MG63 (cell line): ENCODE results near the gene WBP1L. TPM values are rescaled to one million over a fixed set of nuclear protein-coding genes. Genes with fewer than 3 reads are reported as not detected.
A peak's percentile ranks its signal among the peaks of the same experiment; 100 is the strongest.
"Not testable (repeated sequence)": the region's sequence is repeated elsewhere in the genome, so short reads cannot be mapped to it uniquely, and the experiment has no call there.

Experiments
- DNase-seq: peaks from one replicate; pipeline ENCODE4 v3.0.0-alpha.2; 2020
- H3K27me3 ChIP-seq: fragments of 250-450 bp; sonication (Bioruptor Pico); 2 replicates; pipeline ENCODE4 v1.5.1; 2020; ENCODE audit warnings: mild to moderate bottlenecking, moderate library complexity
- H3K36me3 ChIP-seq: fragments of 250-450 bp; sonication (Bioruptor Pico); 2 replicates; pipeline ENCODE4 v1.5.1; 2020; ENCODE audit warnings: mild to moderate bottlenecking, moderate library complexity
- H3K4me3 ChIP-seq: fragments of 250-450 bp; sonication (Bioruptor Pico); 2 replicates; pipeline ENCODE4 v1.5.1; 2020; ENCODE audit warnings: mild to moderate bottlenecking, moderate library complexity
- H3K9me3 ChIP-seq: fragments of 250-450 bp; sonication (Bioruptor Pico); 2 replicates; pipeline ENCODE4 v1.5.1; 2020; ENCODE audit warnings: mild to moderate bottlenecking, moderate library complexity
- total RNA-seq: library from RNA; depleted of rRNA; stranded (reverse); fragments of >200 nt; shearing (Covaris generic); gene quantifications from 2 replicates; pipeline ENCODE4 v1.2.3, GENCODE V29; 2014; ENCODE audit warnings: low replicate concordance

The WBP1L gene
- total RNA-seq, 1 experiment from 2014 or later: 10.9 TPM

DNA sequence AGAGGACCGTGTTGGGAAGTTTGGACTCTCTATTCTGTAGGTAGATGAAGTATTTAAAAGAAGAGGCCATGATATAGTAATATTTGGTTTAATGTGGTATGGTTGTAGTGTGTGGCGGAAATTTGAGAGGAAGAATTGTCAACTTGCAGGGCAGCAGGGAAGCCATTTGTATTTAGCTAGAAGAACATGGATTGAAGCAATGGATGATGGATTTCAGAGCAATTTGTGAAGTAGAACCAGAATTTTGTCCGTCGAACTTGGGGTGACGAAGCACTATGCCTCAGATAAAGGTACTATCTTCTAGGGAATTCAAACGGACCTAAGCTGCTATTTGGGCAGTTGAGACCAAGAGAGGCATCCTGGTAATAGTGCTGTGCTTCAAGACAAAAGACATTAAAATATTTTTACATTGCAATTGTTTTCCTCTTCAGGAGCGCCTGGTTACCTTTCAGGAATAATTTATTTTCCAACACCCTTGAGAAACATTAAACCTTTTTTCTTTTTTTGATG lies 615 bp upstream of the WBP1L start:
- Histone ChIP-seq H3K27me3 (no peaks in the 10 kb centered on the region), H3K4me3 (peak overlapping the region; percentile 13; the same call in 1 of the 2 replicates), H3K9me3 (no peaks in the 10 kb centered on the region), H3K36me3 (no peaks in the 10 kb centered on the region)
- no peak for DNase-seq

DNA sequence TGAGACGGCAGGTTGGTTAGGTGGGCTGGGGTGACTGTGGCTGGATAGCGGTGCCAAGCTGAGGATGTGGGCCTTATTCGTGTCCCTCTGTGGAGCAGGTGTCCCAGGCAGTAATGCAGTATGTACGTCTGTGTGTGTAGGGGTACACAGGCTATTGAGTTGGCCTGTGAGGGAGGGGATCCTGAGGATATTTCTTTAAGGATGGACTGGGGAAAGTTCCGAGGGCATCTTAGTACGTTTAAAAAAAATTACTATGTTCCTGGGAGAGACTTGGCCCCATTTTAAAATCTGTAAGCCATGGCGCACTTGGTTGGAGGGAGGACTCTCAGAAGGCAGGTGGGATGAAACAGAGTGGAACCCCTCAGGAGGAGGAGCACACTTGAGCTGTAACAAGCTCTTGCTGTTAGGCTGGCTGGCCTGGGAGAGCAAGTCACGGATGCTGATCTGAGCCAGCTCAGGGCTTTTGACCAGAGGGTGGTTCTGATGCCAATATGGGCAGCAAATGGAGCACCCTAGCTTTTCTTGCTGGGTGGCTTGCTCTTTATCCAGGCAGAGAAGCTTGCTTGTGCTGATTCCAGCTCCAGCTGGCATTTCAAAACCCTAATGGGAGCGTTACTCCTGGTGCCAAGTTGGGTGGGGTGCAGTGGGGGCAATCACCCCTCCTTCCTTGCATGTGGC lies 765 bp downstream of the WBP1L start:
- Histone ChIP-seq H3K4me3 (peak overlapping the region; percentile 83), H3K27me3 (no peaks in the 10 kb centered on the region), H3K9me3 (no peaks in the 10 kb centered on the region), H3K36me3 (no peaks in the 10 kb centered on the region)
- peak; percentile 28 for DNase-seq

DNA sequence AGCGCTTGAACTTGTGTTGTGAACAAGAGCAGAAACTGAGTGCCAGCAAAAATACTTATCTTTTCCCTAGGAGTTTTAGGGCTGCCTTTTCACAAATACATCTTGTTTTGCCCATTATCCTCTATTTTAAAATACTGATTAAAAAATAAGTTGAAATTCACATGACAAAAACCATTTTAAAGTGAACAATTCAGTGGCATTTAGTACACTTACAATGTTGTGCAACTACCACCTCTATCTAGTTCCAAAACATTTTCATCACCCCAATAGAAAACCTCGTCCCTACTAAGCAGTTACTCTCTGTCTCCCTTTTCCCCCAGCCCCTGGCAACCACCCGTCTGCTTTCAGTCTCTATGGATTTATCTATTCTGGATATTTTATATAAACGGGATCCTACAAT lies 1.4 kb downstream of the WBP1L start:
- no peaks in the 10 kb centered on the region for H3K36me3 ChIP-seq
- no peaks in the 10 kb centered on the region for H3K9me3 ChIP-seq
- no peaks in the 10 kb centered on the region for H3K27me3 ChIP-seq
- H3K4me3 ChIP-seq: peak overlapping the region; percentile 83
- no peak for DNase-seq

DNA sequence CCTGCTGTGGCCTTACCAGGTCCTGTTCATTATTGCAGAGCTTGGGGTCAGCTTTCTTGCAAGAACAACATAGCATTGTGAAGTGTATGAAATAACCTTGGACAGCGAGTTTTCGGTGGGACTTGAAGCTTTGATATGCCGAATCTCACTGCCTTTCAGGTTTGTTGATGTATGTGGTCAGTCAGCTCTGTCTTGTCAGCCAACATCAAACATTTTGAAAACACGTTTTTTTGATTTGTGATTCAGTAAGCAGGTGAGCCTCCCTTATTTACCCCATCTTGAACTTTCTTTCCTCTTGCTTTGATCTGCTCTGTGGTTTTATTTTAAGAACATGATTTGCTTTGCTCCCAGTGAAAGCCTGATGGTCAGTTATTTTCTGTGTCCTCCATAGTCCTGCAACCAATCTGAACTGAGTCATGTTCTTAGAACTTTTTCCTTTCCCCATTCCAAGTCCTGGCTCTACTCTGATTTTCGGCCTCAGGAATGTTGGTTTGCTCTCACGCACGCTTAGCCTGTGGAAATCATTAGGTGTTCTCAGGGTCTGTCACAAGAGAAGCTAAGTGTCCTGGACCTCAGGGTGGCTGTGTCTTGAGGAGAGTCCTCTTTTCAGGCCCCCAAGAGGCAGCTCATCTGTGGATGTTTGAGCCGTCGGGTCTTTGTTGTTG lies 8.7 kb downstream of the WBP1L start:
- Histone ChIP-seq H3K36me3 (peaks cover 2% of the 10 kb centered on the region; the same call in 1 of the 2 replicates), H3K4me3 (no peak overlapping the region), H3K27me3 (no peaks in the 10 kb centered on the region), H3K9me3 (no peaks in the 10 kb centered on the region)
- no peak for DNase-seq

DNA sequence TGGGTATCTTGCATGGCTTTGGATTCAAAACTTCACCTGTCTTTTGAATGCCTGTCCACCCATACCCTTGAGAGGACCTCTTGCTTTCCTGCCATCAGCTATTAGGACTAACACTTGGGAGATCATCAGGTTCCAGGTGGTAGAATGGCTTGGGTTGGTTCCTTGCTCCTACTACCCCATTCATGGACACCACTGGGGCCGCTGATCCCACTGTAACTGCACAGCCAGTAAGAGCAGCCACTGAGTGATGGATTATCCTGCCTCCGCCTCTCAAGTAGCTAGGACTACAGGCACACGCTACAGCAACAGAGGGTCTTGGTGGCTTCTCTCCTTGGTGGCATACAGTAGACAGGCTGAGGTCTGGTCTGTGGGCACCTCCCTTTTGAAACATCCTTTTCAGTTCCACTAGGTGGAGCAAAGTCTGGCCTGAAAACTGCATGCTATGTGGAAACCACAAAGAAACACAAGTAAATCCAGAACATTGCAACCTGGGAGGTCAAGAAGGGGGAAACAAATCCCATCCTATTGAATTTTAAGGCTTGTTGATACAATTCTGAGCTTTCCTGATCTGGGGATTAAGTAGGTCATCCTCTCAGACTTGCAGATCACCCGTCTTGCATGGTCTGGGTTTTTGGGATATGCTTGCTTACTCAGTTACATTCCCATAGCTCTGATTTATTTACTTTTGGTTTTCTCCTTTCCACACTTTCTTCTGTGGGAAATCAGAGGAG lies 9.4 kb downstream of the WBP1L start:
- no peaks in the 10 kb centered on the region for H3K27me3 ChIP-seq
- peaks cover 2% of the 10 kb centered on the region; the same call in 1 of the 2 replicates for H3K36me3 ChIP-seq
- H3K4me3 ChIP-seq: no peak overlapping the region
- DNase-seq: peak; percentile 7
- H3K9me3 ChIP-seq: no peaks in the 10 kb centered on the region

DNA sequence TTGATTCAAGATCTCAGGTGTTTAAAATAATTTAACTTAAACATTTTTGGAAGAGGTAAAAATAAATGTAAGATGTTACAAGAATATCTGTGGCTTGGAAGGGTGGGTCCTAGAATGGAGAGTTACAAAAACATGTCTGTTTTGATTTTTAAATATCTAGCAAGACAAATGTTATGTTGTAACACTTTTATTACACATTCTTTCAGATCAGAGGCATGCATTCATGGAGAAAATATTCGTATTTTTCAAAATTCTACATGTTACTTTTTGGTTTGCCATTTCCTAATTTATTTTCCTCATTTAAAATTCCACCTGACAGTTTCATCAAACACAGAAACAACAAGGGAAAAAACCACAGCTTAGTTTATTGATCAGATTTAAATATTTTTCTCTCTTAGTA lies 10.0 kb downstream of the WBP1L start:
- H3K4me3 ChIP-seq: no peak overlapping the region
- H3K9me3 ChIP-seq: no peaks in the 10 kb centered on the region
- H3K27me3 ChIP-seq: no peaks in the 10 kb centered on the region
- DNase-seq: no peak
- peaks cover 2% of the 10 kb centered on the region; the same call in 1 of the 2 replicates for H3K36me3 ChIP-seq

DNA sequence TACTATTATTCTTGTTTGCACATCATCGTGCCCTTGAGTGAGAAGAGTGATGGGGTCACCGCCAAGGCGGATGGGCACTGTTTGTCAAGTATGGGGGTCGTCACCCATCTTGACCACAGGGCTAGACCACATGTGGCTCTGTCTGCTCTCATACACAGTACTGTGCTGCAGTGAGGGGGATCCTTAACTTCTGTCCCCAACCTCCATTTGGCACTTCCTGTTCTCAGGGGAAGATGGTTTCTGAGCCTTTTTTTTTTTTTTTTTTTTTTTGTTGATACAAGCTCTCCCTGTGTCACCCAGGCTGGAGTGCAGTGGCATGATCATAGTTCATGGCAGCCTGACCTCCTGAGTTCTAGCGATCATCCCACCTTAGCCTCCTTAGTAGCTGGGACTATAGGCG lies 13.6 kb downstream of the WBP1L start:
- no peak for DNase-seq
- Histone ChIP-seq H3K4me3 (no peak overlapping the region), H3K9me3 (no peaks in the 10 kb centered on the region), H3K36me3 (peaks cover 7% of the 10 kb centered on the region), H3K27me3 (no peaks in the 10 kb centered on the region)

DNA sequence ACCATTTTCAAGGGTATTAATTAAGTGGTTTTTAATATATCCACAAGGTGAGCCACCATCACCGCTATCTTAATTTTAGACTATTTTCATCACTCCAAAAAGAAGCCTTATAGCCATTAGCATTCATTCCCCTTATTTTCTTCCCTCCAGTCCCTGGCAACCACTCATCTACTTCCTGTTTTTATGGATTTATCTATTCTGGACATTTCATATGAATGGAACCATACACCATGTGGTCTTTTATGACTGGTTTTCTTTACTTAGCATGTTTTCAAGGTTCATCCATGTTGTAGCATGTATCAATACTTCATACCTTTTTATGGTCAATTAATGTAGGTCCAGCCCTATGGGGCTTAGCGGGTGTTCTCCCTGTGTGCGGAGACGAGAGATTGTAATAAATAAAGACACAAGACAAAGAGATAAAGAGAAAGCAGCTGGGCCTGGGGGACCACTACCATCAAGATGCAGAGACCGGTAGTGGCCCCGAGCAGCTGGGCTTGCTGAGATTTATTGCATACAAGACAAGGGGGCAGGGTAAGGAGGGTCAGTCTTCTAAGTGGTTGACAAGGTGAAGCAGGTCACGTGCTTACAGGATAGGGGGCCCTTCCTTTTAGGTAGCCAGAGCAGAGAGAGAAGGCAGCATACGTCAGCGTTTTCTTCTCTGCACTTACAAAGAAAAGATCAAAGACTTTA lies 14.6 kb downstream of the WBP1L start:
- H3K27me3 ChIP-seq: no peaks in the 10 kb centered on the region
- no peaks in the 10 kb centered on the region for H3K9me3 ChIP-seq
- no peak overlapping the region for H3K4me3 ChIP-seq
- peaks cover 7% of the 10 kb centered on the region for H3K36me3 ChIP-seq
- no peak for DNase-seq

DNA sequence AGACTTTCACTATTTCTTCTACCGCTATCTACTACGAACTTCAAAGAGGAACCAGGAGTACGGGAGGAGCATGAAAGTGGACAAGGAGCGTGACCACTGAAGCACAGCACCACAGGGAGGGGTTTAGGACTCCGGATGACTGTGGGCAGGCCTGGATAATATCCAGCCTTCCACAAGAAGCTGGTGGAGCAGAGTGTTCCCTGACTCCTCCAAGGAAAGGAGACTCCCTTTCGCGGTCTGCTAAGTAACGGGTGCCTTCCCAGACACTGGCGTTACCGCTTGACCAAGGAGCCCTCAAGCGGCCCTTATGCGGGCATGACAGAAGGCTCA lies 15.2 kb downstream of the WBP1L start:
- not testable (repeated sequence) for H3K4me3 ChIP-seq, H3K9me3 ChIP-seq, H3K36me3 ChIP-seq, H3K27me3 ChIP-seq, DNase-seq

DNA sequence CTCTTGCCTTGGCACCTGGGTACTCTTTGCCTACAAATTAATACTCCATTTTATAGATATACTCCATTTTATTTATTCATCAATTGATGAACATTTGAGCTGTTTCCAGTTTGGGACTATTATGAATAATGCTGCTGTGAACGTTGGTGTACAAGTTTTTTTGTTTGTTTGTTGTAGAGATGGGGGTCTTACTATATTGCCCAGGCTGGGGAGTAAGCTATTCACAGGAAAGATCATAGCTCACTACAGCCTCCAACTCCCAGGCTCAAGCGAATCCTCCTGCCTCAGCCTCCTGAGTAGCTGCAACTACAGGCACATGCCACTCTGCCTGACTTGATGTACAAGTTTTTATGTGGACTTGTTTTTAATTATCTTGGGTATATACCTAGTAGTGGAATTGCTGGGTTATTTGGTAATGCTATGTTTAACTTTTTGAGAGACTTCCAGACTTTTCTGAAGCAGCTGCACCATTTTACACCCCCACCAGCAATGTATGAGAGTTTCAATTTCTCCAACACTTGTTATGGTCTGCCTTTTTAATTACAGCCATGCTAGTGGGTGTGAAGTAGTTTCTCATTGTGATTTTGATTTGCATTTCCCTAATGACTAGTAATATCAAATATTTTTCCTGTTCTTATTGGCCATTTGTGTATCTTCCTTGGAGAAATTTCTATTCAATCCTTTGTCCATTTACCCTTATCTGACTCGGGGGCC lies 15.9 kb downstream of the WBP1L start:
- no peaks in the 10 kb centered on the region for H3K27me3 ChIP-seq
- peaks cover 7% of the 10 kb centered on the region for H3K36me3 ChIP-seq
- H3K4me3 ChIP-seq: no peak overlapping the region
- DNase-seq: no peak
- H3K9me3 ChIP-seq: no peaks in the 10 kb centered on the region

DNA sequence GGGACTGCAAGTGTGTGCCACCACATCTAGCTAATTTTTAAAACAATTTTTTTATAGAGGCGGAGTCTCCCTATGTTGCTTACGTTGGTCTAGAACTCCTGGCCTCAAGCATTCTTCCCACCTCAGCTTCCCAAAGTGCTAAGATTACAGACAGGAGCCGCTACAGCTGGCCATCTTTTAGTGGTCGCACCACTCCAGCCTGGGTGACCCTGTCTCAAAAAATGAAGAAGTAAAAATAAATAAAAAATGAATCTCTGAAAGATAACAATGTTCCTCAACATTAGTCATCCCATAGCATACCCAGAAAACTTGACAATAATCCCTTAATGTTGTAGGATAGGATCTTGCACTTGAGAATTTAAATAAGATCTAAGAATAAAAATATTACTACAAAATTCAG lies 18.2 kb downstream of the WBP1L start:
- H3K4me3 ChIP-seq: no peak overlapping the region
- no peak for DNase-seq
- H3K36me3 ChIP-seq: peaks cover 5% of the 10 kb centered on the region
- H3K9me3 ChIP-seq: no peaks in the 10 kb centered on the region
- no peaks in the 10 kb centered on the region for H3K27me3 ChIP-seq

DNA sequence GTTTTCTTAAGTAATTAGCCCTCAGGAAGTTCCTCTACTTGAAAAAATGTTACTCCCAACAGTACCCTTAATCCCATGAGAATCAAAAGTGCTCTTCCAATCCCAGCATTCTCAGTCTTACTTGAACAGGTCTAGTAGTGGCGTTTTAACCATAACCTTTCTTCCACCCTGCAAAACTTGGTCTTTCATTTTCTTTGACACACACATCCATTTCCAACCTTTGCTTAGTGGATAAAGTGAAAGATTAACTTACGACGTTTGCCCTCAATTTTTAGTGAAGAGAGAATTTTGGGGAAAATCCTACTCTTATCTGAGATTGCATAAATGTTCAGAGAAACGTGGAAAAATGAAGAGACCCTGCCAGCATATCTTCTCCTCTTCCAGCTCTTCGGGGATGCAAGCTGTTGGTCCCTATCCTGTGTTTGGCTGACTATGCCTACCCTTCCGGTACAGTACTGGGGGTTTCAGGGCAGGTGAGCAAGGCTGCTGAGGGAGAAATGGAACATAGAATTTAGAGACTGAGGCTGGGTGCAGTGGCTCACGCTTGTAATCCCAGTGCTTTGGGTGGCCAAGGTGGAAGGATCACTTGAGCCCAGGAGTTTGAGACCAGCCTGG lies 18.8 kb downstream of the WBP1L start:
- H3K4me3 ChIP-seq: no peak overlapping the region
- no peaks in the 10 kb centered on the region for H3K9me3 ChIP-seq
- no peak for DNase-seq
- H3K36me3 ChIP-seq: peaks cover 5% of the 10 kb centered on the region
- no peaks in the 10 kb centered on the region for H3K27me3 ChIP-seq

DNA sequence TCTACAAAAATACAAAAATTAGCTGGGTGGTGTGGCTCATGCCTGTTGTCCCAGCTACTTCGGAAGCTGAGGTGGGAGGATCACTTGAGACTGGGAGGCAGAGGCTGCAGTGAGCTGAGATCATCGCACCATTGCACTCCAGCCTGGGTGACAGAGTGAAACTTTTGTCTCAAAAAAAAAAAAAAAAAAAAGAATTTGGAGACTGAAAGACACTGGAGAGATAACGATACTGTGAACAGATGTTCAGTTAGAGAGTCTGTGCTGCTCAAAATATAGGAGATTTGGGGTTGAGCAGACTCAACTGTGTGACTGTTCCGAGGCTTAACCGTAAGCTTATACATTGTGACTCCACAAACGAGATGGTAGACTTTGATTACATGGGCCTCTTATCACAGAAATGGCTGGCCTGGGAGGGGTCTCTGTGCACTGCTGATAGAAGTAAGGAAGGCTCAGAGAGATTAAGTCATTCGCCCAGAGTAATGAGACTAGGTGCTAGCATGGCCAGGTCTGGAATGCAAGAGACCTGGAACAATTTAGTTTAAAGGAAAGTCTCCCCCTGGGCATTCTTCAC lies 19.4 kb downstream of the WBP1L start:
- Histone ChIP-seq H3K27me3 (no peaks in the 10 kb centered on the region), H3K36me3 (peaks cover 5% of the 10 kb centered on the region), H3K4me3 (no peak overlapping the region), H3K9me3 (no peaks in the 10 kb centered on the region)
- no peak for DNase-seq

DNA sequence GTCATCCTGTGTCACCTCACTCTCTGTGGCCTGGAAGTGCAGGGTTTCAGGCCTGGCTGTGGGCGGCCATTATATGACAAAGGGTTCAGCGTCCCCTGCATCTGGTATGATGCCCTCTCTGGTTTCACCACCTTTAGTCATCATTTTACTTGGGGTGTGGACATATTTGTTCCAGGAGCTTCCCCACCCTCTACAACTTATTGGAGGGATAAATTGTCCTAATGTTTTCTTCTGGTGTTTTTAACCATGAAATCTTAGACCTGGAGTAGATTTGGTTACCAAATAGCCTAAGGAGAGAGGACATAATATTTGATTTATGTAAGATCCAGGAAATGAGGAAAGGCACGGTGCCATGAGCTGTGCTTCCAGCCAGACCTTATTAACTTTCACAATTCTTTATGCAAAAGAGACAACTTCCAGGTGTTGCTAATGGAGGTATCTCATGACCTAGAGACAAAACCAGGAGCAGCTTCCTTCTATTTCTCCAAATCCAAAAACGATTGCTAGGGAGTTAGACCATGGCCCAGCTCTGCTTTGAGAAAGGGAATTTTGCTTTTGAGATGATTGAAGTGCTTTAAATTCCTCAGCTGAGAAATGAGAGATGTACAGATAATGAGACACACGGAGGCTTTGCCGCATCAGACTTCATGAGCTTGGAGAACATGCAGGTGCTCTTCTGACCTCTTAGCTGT lies 20.9 kb downstream of the WBP1L start:
- H3K4me3 ChIP-seq: no peak overlapping the region
- peaks cover 3% of the 10 kb centered on the region; the same call in 1 of the 2 replicates for H3K36me3 ChIP-seq
- H3K9me3 ChIP-seq: no peaks in the 10 kb centered on the region
- no peak for DNase-seq
- no peaks in the 10 kb centered on the region for H3K27me3 ChIP-seq

DNA sequence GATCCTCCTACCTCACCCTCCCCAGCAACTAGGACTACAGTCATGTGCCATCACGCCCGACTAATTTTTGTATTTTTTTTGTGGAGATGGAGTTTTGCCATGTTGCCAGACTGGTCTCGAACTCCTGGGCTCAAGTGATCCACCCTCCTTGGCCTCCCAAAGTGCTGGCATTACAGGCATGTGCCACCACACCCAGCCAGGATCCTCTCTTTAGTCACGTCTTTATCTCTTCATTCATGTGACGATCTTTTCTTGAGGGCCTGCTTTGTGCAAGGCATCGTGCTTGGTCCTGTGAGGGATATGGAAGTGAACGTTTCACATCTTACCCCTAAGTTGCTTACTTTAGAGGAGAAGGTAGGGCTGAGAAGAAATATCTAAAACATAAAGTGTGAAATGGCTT lies 21.6 kb downstream of the WBP1L start:
- no peak for DNase-seq
- Histone ChIP-seq H3K4me3 (no peak overlapping the region), H3K27me3 (no peaks in the 10 kb centered on the region)

More for the DNA sequence above, 21.6 kb downstream of the WBP1L start:
- H3K36me3 ChIP-seq: no peaks in the 10 kb centered on the region
- H3K9me3 ChIP-seq: no peaks in the 10 kb centered on the region
